Neutrophil (primary cell): ENCODE results near the gene BPIFA2.

Source experiments
- H3K27ac ChIP-seq: fragments of 200-600 bp; sonication (generic); 2 replicates; pipeline ENCODE4 v1.5.1; 2016; ENCODE audit warnings: mild to moderate bottlenecking, moderate library complexity
- H3K27me3 ChIP-seq: fragments of 200-600 bp; sonication (generic); 2 replicates; pipeline ENCODE4 v1.6.0; 2016; ENCODE audit warnings: mild to moderate bottlenecking
- H3K36me3 ChIP-seq: fragments of 200-600 bp; sonication (generic); 2 replicates; pipeline ENCODE4 v1.5.1; 2017
- H3K4me1 ChIP-seq, 2 experiments: fragments of 200-600 bp in 1 of 2; sonication (generic) in 1 of 2; 1 replicate in 1 of 2; 2 replicates in 1 of 2; pipeline versions ENCODE4 v1.5.1 to v1.6.1; 2013 to 2016; ENCODE audit warnings: low read depth in 1 of 2, low read length in 1 of 2, mild to moderate bottlenecking in 1 of 2, moderate library complexity in 1 of 2; ENCODE audit not compliant: control insufficient read depth in 1 of 2, insufficient read depth in 1 of 2
- H3K4me3 ChIP-seq, 2 experiments: fragments of 200-600 bp in 1 of 2; sonication (generic) in 1 of 2; 1 replicate in 1 of 2; 2 replicates in 1 of 2; pipeline ENCODE4 v1.5.1; 2013 to 2016; ENCODE audit warnings: low read depth in 1 of 2, low read length in 1 of 2, mild to moderate bottlenecking in 1 of 2, moderate library complexity in 1 of 2
- H3K9me3 ChIP-seq: fragments of 200-600 bp; sonication (generic); 2 replicates; pipeline ENCODE4 v1.5.1; 2016
- TF ChIP-seq, protein P1 (sequence below): fragments of 200-600 bp; sonication (generic); IDR thresholded peaks from 2 replicates; pipeline ENCODE4 v1.5.1; 2016; ENCODE audit warnings: antibody characterized with exemption

Gene BPIFA2

GRCh38 chr20:33133373-33133941 lies 34.5 kb upstream of the BPIFA2 start:
- Histone ChIP-seq H3K4me1 (no peaks in the 10 kb centered on the region), H3K27me3 (no peaks in the 10 kb centered on the region), H3K27ac (no peak overlapping the region), H3K4me3 (no peak overlapping the region), H3K9me3 (no peaks in the 10 kb centered on the region), H3K36me3 (no peaks in the 10 kb centered on the region)
- TF ChIP-seq, protein P1, sequence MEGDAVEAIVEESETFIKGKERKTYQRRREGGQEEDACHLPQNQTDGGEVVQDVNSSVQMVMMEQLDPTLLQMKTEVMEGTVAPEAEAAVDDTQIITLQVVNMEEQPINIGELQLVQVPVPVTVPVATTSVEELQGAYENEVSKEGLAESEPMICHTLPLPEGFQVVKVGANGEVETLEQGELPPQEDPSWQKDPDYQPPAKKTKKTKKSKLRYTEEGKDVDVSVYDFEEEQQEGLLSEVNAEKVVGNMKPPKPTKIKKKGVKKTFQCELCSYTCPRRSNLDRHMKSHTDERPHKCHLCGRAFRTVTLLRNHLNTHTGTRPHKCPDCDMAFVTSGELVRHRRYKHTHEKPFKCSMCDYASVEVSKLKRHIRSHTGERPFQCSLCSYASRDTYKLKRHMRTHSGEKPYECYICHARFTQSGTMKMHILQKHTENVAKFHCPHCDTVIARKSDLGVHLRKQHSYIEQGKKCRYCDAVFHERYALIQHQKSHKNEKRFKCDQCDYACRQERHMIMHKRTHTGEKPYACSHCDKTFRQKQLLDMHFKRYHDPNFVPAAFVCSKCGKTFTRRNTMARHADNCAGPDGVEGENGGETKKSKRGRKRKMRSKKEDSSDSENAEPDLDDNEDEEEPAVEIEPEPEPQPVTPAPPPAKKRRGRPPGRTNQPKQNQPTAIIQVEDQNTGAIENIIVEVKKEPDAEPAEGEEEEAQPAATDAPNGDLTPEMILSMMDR, result no peak

GRCh38 chr20:33137195-33137594 lies 30.8 kb upstream of the BPIFA2 start:
- H3K4me3 ChIP-seq, result no peak overlapping the region
- H3K27me3 ChIP-seq, result peaks cover 5% of the 10 kb centered on the region
- H3K36me3 ChIP-seq, result no peaks in the 10 kb centered on the region
- TF ChIP-seq, protein P1, result no peak
- H3K27ac ChIP-seq, result no peak overlapping the region
- H3K4me1 ChIP-seq, result no peaks in the 10 kb centered on the region
- no peaks in the 10 kb centered on the region for H3K9me3 ChIP-seq

GRCh38 chr20:33139467-33139866 lies 28.5 kb upstream of the BPIFA2 start:
- Histone ChIP-seq H3K27me3 (peaks cover 21% of the 10 kb centered on the region), H3K36me3 (no peaks in the 10 kb centered on the region), H3K4me3 (no peak overlapping the region), H3K27ac (no peak overlapping the region), H3K4me1 (no peaks in the 10 kb centered on the region), H3K9me3 (no peaks in the 10 kb centered on the region)
- TF ChIP-seq, protein P1, result no peak

- Histone ChIP-seq H3K27me3 (peaks cover 36% of the 10 kb centered on the region), H3K9me3 (no peaks in the 10 kb centered on the region), H3K4me1 (no peaks in the 10 kb centered on the region), H3K27ac (no peak overlapping the region), H3K36me3 (no peaks in the 10 kb centered on the region), H3K4me3 (no peak overlapping the region)
- TF ChIP-seq, protein P1, result no peak
Measured at GRCh38 chr20:33145521-33145920, 22.4 kb upstream of the BPIFA2 start.

GRCh38 chr20:33147299-33147698 lies 20.7 kb upstream of the BPIFA2 start:
- H3K9me3 ChIP-seq, result no peaks in the 10 kb centered on the region
- H3K27ac ChIP-seq, result no peak overlapping the region
- H3K4me3 ChIP-seq, result no peak overlapping the region
- peaks cover 46% of the 10 kb centered on the region for H3K27me3 ChIP-seq
- no peaks in the 10 kb centered on the region for H3K4me1 ChIP-seq
- TF ChIP-seq, protein P1, result no peak
- no peaks in the 10 kb centered on the region for H3K36me3 ChIP-seq

DNA sequence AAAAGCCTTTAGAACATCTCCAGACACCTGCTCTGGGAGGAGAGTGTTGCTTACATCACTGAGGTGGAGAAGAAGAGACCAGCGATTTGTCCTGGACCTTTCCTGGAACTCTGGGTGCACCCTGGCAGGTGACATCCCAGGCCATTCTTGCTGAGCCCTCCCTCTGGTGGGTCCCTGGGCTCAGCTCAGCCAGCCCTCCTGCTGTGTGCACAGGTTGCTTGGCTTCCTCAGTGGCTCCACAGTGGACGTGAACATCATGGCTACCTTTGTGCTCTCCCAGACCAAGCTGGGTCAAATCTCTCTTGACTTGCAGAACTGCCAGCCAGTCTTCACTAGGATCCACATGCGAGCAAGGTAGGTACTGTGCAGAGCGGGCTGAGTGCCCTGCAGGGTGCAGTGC lies 19.9 kb upstream of the BPIFA2 start:
- TF ChIP-seq, protein P1, result no peak
- H3K4me3 ChIP-seq, result no peak overlapping the region
- H3K9me3 ChIP-seq, result no peaks in the 10 kb centered on the region
- H3K27me3 ChIP-seq, result peaks cover 39% of the 10 kb centered on the region
- no peaks in the 10 kb centered on the region for H3K4me1 ChIP-seq
- H3K27ac ChIP-seq, result no peak overlapping the region
- H3K36me3 ChIP-seq, result no peaks in the 10 kb centered on the region
